PC-9 (cell line): ENCODE measurements around the gene RAB22A. TPM values are rescaled to one million over a fixed set of nuclear protein-coding genes. Genes with fewer than 3 reads are reported as not detected.

ENCODE experiments used
- BruUV-seq: library from RNA; stranded (reverse); fragments of 400-500 nt; replicated peaks from 2 replicates; lab custom pipeline; 2021; lab: Mats Ljungman, UMichigan
- CTCF ChIA-PET: fragments of 300-600 bp; sonication (Branson Sonifier 250); formaldehyde crosslinking; loops from one replicate; lab custom pipeline; 2022; ENCODE audit warnings: antibody characterized with exemption; lab: Charles Lee
- POLR2A ChIA-PET: fragments of 300-600 bp; sonication (Branson Sonifier 250); formaldehyde crosslinking; loops from one replicate; lab custom pipeline; 2022; ENCODE audit warnings: antibody characterized with exemption; ENCODE audit not compliant: unreplicated experiment; lab: Charles Lee
- DNase-seq, 2 experiments: peaks; one replicate each; pipeline versions ENCODE4 v3.0.0 to v3.0.0-alpha.2; 2015 to 2022; ENCODE audit warnings: mixed read lengths in 1 of 2
- H2AFZ ChIP-seq: fragments of 200-600 bp; sonication (generic); 2 replicates; pipeline ENCODE4 v1.8.1; 2017; ENCODE audit warnings: antibody characterized with exemption
- H3F3A ChIP-seq: fragments of 200-600 bp; sonication (generic); 2 replicates; pipeline ENCODE4 v1.8.1; 2017; ENCODE audit warnings: antibody characterized with exemption, mild to moderate bottlenecking, low read depth; ENCODE audit not compliant: insufficient read depth
- H3K27ac ChIP-seq: fragments of 200-600 bp; sonication (generic); 2 replicates; pipeline ENCODE4 v1.6.1; 2016; ENCODE audit warnings: mixed run types
- H3K27me3 ChIP-seq: fragments of 200-600 bp; sonication (generic); 2 replicates; pipeline ENCODE4 v1.6.1; 2016; ENCODE audit warnings: low read depth, mixed run types; ENCODE audit not compliant: insufficient read depth
- H3K36me3 ChIP-seq: fragments of 200-600 bp; sonication (generic); 2 replicates; pipeline ENCODE4 v1.6.1; 2016; ENCODE audit warnings: low read depth, mixed run types
- H3K4me1 ChIP-seq: fragments of 200-600 bp; sonication (generic); replicated peaks from 2 replicates; pipeline ENCODE4 v1.6.1; 2016; ENCODE audit warnings: mixed run types; ENCODE audit not compliant: insufficient read depth
- H3K4me2 ChIP-seq: fragments of 200-600 bp; sonication (generic); 2 replicates; pipeline ENCODE4 v1.6.1; 2017; ENCODE audit warnings: mixed run types
- H3K4me3 ChIP-seq: fragments of 200-600 bp; sonication (generic); 2 replicates; pipeline ENCODE4 v1.6.1; 2016; ENCODE audit warnings: mixed run types
- H3K79me2 ChIP-seq: fragments of 200-600 bp; sonication (generic); 2 replicates; pipeline ENCODE4 v1.6.1; 2017; ENCODE audit warnings: low read depth, mixed run types
- H3K9me2 ChIP-seq: fragments of 200-600 bp; sonication (generic); 2 replicates; pipeline ENCODE4 v1.8.1; 2017; ENCODE audit warnings: mild to moderate bottlenecking; ENCODE audit not compliant: insufficient read depth
- H3K9me3 ChIP-seq: fragments of 200-600 bp; sonication (generic); 2 replicates; pipeline ENCODE4 v1.8.1; 2016; ENCODE audit warnings: low read depth; ENCODE audit not compliant: insufficient read depth
- H4K20me1 ChIP-seq: fragments of 200-600 bp; sonication (generic); 2 replicates; pipeline ENCODE4 v1.8.1; 2017; ENCODE audit not compliant: insufficient read depth
- EZH2 ChIP-seq: fragments of 200-600 bp; sonication (generic); IDR thresholded peaks from 2 replicates; pipeline ENCODE4 v1.8.0; 2017; ENCODE audit warnings: antibody characterized with exemption, low read depth
- intact Hi-C: fragments of 100-400 bp; cut with micrococcal nuclease; formaldehyde crosslinking; loops from one replicate; pipeline ENCODE4 v1.10.0; 2022; ENCODE audit not compliant: unreplicated experiment
- total RNA-seq: library from RNA; stranded (reverse); gene quantifications from 2 replicates; pipeline ENCODE4 v1.2.3, GENCODE V29; 2021
- TF ChIP-seq, protein P1 (sequence below): fragments of 200-600 bp; sonication (generic); conservative IDR thresholded peaks from 2 replicates; pipeline ENCODE4 v1.6.1; 2017; ENCODE audit warnings: mixed run types, antibody characterized with exemption, mild to moderate bottlenecking, moderate library complexity

Gene RAB22A
- total RNA-seq, 1 experiment from 2014 or later = 28.9 TPM

DNA sequence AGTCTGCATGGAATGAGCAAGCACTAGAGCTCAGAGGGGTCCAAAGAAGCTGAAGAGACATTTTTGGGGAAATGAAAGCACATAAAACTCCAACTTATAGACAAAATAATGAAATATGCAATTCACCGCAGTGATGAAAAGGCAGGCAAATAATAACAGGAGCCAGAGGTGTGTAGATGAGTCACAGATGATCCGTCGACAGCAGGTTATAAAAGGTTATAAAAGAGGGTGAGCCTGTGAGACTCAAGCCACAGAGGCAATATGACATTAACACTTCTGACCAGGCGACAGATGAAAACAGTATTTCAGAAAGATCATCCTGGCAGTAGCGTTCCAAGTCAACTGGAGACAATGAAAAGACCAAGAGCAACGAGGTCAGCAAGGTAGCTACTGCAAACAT, 45.2 kb upstream of the RAB22A start:
- DNase-seq = no peak
- H3K36me3 ChIP-seq = no peaks in the 10 kb centered on the region
- H4K20me1 ChIP-seq = no peaks in the 10 kb centered on the region

GRCh38 chr20:58267389-58268215, 41.9 kb upstream of the RAB22A start:
- no peak overlapping the region for H3K27ac ChIP-seq
- no peak for TF ChIP-seq EZH2
- TF ChIP-seq, protein P1, sequence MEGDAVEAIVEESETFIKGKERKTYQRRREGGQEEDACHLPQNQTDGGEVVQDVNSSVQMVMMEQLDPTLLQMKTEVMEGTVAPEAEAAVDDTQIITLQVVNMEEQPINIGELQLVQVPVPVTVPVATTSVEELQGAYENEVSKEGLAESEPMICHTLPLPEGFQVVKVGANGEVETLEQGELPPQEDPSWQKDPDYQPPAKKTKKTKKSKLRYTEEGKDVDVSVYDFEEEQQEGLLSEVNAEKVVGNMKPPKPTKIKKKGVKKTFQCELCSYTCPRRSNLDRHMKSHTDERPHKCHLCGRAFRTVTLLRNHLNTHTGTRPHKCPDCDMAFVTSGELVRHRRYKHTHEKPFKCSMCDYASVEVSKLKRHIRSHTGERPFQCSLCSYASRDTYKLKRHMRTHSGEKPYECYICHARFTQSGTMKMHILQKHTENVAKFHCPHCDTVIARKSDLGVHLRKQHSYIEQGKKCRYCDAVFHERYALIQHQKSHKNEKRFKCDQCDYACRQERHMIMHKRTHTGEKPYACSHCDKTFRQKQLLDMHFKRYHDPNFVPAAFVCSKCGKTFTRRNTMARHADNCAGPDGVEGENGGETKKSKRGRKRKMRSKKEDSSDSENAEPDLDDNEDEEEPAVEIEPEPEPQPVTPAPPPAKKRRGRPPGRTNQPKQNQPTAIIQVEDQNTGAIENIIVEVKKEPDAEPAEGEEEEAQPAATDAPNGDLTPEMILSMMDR = no peak
- H3K4me3 ChIP-seq = no peak overlapping the region
- intact Hi-C loops = no loop called here
- POLR2A ChIA-PET = no interaction called here
- no peak overlapping the region for H2AFZ ChIP-seq
- no peak for DNase-seq
- no peaks in the 10 kb centered on the region for H3K27me3 ChIP-seq
- no peaks in the 10 kb centered on the region for H4K20me1 ChIP-seq
- H3K9me3 ChIP-seq = no peaks in the 10 kb centered on the region
- peaks cover 38% of the 10 kb centered on the region for H3K4me1 ChIP-seq
- H3K9me2 ChIP-seq = no peaks in the 10 kb centered on the region
- H3K79me2 ChIP-seq = no peaks in the 10 kb centered on the region
- peaks cover 3% of the 10 kb centered on the region; the same call in 1 of the 2 replicates for H3F3A ChIP-seq
- CTCF ChIA-PET = no interaction called here
- no TSS peak for BruUV-seq
- peak overlapping the region; percentile 1; the same call in 1 of the 2 replicates for H3K4me2 ChIP-seq
- 0 out of 2 replicates have a peak, but pooled peaks cover 10% of the 10 kb centered on the region for H3K36me3 ChIP-seq

More for the DNA sequence above, 45.2 kb upstream of the RAB22A start:
- Histone ChIP-seq H3K27ac (no peak overlapping the region), H3K9me2 (no peaks in the 10 kb centered on the region), H3K9me3 (no peaks in the 10 kb centered on the region), H2AFZ (no peak overlapping the region), H3K4me3 (no peak overlapping the region), H3K79me2 (no peaks in the 10 kb centered on the region), H3K4me1 (peaks cover 27% of the 10 kb centered on the region), H3K27me3 (no peaks in the 10 kb centered on the region), H3F3A (peaks cover 3% of the 10 kb centered on the region; the same call in 1 of the 2 replicates), H3K4me2 (peak overlapping the region; percentile 12; the same call in 1 of the 2 replicates)
- ChIA-PET CTCF (no interaction called here), POLR2A (no interaction called here)
- TF ChIP-seq, protein P1 = no peak
- no peak for TF ChIP-seq EZH2
- intact Hi-C loops = no loop called here
- BruUV-seq = no TSS peak

DNA sequence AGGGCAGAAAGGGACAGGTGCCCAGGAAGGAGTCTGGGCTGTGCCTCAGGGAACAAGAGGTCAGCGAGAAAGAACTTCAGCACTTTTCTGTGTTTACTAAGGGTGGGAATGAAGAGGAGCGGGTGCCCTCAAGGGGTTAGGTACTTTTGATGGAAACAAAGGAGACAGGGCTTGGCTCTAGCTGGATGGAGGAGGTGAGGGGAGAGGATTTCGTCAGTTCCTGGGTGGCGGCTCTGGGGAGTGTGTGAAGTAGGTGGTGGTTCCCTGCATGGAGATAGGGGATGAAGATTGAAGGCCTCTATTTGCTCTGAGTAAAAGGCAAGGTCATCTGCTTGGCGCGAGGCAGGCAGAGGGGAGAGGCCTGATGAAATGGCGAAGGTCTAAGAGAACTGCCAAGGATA, 41.1 kb upstream of the RAB22A start:
- no TSS peak for BruUV-seq
- 0 out of 2 replicates have a peak, but pooled peaks cover 10% of the 10 kb centered on the region for H3K36me3 ChIP-seq
- H3K4me3 ChIP-seq = no peak overlapping the region
- no peaks in the 10 kb centered on the region for H3K9me3 ChIP-seq
- DNase-seq = peak in 1 of 2 experiments; percentile 46
- no peaks in the 10 kb centered on the region for H3K79me2 ChIP-seq
- intact Hi-C loops = no loop called here
- TF ChIP-seq EZH2 = no peak
- H4K20me1 ChIP-seq = no peaks in the 10 kb centered on the region
- H3K27me3 ChIP-seq = no peaks in the 10 kb centered on the region
- no peak overlapping the region for H3K27ac ChIP-seq
- peaks cover 38% of the 10 kb centered on the region for H3K4me1 ChIP-seq
- peaks cover 3% of the 10 kb centered on the region; the same call in 1 of the 2 replicates for H3F3A ChIP-seq
- ChIA-PET CTCF (no interaction called here), POLR2A (no interaction called here)
- H3K9me2 ChIP-seq = no peaks in the 10 kb centered on the region
- H2AFZ ChIP-seq = no peak overlapping the region
- H3K4me2 ChIP-seq = peak overlapping the region; percentile 1; the same call in 1 of the 2 replicates
